GM10248 (cell line): ENCODE measurements around the gene SUSD3.
A peak's percentile ranks its signal among the peaks of the same experiment; 100 is the strongest.

Experiments used
- CTCF ChIA-PET: fragments of 300-600 bp; sonication (Branson Sonifier 250); formaldehyde crosslinking; extraction: SDS; loops from one replicate; lab custom pipeline; 2021; ENCODE audit warnings: antibody characterized with exemption; lab: Yijun Ruan, JAX
- POLR2A ChIA-PET: fragments of 350-650 bp; sonication (Branson Sonifier 250); formaldehyde crosslinking; extraction: SDS; loops from one replicate; lab custom pipeline; 2020; ENCODE audit warnings: antibody characterized with exemption; lab: Yijun Ruan, JAX
- DNase-seq: peaks from one replicate; pipeline ENCODE4 v3.0.0; 2012; ENCODE audit errors: extremely low spot score
- TF ChIP-seq, protein P1 (sequence below): IDR thresholded peaks from 2 replicates; pipeline ENCODE4 v1.5.1; 2012; ENCODE audit warnings: mild to moderate bottlenecking, low read depth; ENCODE audit errors: extremely low read depth, missing control alignments, control extremely low read depth

SUSD3 gene

DNA sequence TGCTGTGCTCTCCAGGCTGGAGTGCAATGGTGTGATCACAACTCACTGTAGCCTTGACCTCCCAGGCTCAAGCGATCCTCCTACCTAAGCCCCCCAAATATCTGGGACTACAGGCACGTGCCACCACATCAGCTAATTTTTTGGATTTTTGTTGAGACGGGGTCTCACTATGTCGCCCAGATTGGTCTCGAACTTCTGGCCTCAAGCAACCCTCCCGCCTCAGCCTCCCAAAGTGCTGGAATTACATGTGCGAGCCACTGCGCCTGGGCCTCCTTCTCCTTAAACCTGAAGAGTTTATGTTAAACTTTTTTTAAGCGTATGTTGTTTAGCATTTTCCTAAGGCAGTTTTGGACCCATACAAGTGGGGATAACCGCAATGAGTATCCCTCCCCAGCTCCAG lies 30.8 kb upstream of the SUSD3 start:
- ChIA-PET CTCF (interaction anchor here (6.0 kb wide), 1 partner anchor 25 kb away, joined by 28 read pairs; no protein-coding TSS in a partner anchor), POLR2A (no interaction called here)
- no peak for DNase-seq
- TF ChIP-seq, protein P1, sequence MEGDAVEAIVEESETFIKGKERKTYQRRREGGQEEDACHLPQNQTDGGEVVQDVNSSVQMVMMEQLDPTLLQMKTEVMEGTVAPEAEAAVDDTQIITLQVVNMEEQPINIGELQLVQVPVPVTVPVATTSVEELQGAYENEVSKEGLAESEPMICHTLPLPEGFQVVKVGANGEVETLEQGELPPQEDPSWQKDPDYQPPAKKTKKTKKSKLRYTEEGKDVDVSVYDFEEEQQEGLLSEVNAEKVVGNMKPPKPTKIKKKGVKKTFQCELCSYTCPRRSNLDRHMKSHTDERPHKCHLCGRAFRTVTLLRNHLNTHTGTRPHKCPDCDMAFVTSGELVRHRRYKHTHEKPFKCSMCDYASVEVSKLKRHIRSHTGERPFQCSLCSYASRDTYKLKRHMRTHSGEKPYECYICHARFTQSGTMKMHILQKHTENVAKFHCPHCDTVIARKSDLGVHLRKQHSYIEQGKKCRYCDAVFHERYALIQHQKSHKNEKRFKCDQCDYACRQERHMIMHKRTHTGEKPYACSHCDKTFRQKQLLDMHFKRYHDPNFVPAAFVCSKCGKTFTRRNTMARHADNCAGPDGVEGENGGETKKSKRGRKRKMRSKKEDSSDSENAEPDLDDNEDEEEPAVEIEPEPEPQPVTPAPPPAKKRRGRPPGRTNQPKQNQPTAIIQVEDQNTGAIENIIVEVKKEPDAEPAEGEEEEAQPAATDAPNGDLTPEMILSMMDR, result no peak

DNA sequence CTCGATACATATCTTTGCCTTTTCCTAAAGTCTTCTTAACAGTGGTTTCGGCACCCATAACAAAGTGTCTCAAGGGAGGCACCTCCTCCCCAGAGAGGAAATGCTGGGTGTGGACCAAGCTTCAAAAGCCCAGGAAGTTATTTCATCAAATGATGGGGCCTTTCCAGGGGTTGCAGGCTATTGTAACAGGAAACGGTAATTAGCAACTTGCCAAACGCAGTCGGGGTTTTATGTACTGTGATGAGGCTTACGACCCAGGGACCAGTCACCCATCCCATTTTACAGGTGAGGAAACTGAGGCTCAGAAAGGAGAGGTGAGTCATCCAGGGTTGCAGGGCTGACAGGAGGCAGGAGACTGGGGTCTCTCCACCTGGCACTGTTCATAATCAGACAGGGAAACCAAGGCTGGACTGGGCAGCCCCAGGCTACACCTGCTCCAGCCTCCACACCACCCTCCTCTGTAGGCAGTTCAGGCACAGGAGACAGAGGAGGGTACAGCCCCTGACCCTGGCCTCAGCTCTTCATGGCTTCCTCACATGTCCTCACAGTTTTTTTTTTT lies 30.0 kb upstream of the SUSD3 start:
- DNase-seq, result peak; percentile 54
- ChIA-PET POLR2A (no interaction called here), CTCF (interaction anchor here (1.5 to 6.0 kb wide), 2 partner anchors 12 to 26 kb away, joined by 4 to 28 read pairs; no protein-coding TSS in a partner anchor)
- TF ChIP-seq, protein P1, result no peak

DNA sequence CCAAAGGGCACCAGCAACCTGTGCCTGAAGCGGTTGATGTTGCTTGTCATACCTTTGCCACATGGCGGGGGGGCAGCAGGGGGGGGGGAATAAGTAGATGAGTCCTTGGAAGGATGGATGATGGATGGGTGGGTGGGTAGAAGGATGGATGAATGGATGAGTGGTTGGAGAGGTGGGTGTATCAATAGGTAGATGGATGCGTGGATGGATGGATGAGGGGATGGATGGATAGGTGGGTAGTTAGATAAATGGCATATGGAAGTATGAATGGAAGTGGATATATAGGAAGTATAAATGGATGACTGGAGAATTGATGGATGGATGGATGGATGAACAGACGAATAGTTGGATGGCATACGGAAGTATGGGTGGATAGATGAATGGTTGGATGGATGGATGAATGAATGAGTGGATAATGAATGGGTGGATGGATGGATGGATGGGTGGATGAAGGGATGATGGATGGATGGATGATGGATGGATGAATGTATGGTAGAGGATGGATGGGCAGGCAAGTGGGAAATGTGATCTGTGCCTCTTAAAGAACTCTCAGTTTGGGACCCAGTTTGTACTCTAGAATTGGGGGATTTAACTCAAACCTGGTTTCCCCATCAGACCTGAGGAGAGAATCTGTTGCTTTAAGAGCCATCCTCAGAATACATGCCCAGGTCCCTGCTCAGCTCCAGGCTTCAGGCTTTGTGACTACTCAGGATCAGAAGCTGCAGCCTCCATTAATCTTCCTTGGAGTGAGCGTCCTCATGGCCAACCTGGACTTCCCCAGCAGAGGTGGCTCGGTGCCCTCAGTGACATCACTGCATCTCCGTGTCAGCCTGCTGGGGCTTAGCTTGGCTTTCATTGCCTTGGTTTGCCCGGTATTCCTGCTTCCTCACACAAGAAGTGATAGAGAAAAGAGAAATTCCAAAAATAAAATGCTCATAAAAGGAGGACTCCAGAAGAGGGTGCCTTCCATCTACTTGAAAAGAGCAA lies 27.6 kb upstream of the SUSD3 start:
- CTCF ChIA-PET, result no interaction called here

DNA sequence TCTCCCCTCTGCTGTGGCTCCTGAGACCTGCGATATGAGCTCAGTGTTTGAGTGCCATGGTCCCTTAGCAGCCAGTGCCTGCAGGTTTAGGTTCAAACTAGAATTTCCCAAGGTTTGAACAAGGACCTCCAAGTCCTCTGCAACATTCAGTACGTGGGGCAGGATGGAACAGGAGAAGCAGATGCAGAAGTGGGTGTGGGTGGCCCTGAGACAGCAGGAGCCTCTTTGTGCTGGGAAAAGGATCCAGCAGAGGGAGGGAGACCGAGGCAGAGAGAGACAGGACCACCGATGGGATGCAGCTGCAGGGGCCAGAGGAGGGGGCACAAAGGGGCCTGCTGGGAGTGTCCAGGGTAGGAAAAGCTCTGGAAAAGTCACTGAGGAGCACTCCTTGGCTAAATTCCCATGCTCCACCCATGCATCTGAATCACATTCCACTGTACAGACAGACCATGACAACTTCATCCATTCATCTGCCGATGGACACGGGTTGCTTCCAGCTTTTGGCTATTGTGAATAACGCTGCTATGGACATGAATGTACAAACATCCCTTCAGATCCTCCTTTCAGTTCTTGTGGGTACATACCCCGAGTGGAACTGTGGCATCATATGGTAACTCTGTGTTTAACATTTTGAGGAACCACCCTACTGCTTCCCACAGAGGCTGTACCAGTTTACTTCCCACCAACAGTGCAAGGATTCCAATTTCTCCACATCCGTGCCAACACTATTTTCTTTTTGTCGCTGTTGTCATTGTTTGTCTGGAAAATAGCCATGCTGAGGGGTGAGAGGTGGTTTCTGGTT lies 26.7 kb upstream of the SUSD3 start:
- POLR2A ChIA-PET, result no interaction called here
- CTCF ChIA-PET, result no interaction called here
- DNase-seq, result no peak
- TF ChIP-seq, protein P1, result no peak

More for the DNA sequence above, 27.6 kb upstream of the SUSD3 start:
- POLR2A ChIA-PET, result no interaction called here
- DNase-seq, result no peak
- TF ChIP-seq, protein P1, result no peak

DNA sequence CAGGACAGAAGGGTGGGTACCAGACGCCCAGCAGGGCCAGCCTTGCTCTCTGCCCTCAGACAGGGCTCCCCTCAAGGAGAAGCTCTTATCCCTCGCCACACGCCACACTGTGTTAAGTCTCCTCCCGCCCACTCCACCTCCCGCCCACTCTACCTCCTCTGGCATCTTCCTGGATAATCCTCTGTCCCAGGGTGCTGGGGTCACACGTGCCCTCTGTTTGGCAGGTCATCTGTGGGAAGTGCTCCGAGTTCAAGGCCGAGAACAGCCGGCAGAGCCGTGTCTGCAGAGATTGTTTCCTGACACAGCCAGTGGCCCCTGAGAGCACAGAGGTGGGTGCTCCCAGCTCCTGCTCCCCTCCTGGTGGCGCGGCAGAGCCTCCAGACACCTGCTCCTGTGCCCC lies 26.0 kb upstream of the SUSD3 start:
- ChIA-PET CTCF (interaction anchor here (0.6 kb wide), 1 partner anchor 12 kb away, joined by 3 read pairs; no protein-coding TSS in a partner anchor), POLR2A (no interaction called here)
- TF ChIP-seq, protein P1, result no peak
- DNase-seq, result no peak

DNA sequence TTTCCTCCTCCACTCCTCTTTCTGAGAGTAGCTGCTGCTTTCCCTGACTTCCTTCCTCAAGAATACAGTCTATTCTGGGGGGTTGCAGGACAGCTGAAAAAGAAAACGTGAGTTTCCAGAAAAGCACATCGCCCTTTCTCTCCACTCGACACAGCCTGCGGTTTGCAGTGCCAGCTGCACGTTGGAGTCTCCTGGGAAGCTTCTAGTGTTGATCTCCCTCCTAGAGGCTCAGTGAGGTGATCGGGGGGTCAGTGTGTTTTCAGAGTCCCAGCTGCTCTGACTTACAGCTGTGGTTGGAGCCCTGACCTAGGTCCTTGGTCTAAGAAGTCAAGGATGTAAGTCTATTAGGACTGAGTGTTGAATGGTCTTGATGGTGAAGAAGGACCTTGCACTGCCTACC lies 25.0 kb upstream of the SUSD3 start:
- ChIA-PET POLR2A (no interaction called here), CTCF (no interaction called here)
- no peak for DNase-seq
- TF ChIP-seq, protein P1, result no peak
